ENCODE results near the gene BICD2.
A peak's percentile ranks its signal among the peaks of the same experiment; 100 is the strongest.
"Not testable (repeated sequence)": the region's sequence is repeated elsewhere in the genome, so short reads cannot be mapped to it uniquely, and the experiment has no call there.

The BICD2 gene

DNA sequence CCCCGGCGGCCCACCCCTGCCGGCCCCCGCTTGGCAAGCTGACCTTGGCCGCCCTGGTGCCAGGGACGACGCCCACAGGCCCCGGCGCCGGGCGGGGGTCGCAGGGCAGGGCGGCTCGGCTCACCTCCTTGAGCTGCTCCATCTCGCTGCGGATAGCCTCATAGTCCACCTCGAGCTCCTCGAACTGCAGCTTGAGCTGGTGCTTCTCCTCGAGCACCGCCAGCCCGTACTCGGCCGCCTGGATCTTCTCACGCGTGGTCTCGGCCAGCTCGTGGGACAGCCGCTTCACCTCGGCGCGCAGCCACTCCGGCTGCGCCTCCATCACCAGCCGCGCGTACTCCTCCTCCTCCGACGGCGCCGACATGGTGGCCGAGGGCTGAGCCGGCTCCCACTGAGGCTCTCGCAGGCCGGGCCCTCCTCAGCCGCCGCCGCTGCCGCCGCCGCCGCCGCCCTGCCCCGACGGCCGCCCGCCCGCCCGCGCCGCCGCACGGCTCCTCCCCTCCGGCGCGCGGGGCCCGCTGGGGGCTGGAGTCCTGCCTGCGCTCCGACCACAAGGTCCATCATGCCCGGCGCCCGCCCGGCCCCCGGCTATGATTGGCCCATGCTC lies at the start of gene BICD2:
TSS of gene BICD2 (minus strand) at position 453 of the 607 bp plus-strand sequence. CDS start at position 364, 89 bp downstream.
- DNase-seq, result no peak

GRCh38 chr9:92809629-92810326 lies 45.1 kb upstream of the BICD2 start:
- DNase-seq, result peak; percentile 20

DNA sequence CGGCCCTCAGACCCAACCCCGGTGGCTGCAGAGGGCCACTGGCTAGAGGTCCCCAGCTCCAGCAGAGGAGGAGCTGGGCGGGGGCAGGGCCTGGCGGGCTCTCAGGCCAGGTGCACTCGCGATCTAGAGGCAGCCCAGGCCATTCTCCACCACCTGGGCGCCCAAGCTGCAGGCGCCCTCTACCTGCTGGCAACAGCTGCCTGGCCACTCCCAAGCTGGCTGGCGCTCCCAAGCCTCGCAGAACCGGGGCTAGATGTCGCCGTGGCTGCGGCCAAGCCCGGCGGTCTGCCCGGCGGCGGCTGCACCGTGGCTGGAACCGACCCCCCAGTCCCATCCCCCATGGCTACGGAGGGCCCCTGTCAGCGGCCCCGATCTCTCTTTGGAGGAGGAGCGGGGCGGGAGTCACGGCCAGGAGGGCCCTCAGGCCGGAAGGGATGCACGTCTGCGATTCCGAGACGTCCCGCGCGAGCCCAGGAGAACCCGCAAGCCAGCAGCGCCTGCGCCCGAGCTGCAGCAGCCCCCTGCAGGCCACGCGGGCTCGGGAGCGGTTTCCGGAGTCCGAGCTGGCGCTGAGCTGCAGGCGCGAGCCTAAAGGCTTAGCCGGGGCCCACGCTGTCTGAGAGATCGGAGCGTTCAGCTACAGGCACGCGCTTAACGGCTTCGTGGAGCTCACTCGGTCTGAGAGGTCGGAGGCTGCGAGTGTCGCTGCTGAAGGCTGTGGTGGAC lies 44.3 kb upstream of the BICD2 start:
- peak; percentile 87 for DNase-seq

- DNase-seq, result peak; percentile 21
Observed at GRCh38 chr9:92807757-92808725, 43.4 kb upstream of the BICD2 start.

- DNase-seq, result no peak
Observed at GRCh38 chr9:92807031-92807756, 42.6 kb upstream of the BICD2 start.

DNA sequence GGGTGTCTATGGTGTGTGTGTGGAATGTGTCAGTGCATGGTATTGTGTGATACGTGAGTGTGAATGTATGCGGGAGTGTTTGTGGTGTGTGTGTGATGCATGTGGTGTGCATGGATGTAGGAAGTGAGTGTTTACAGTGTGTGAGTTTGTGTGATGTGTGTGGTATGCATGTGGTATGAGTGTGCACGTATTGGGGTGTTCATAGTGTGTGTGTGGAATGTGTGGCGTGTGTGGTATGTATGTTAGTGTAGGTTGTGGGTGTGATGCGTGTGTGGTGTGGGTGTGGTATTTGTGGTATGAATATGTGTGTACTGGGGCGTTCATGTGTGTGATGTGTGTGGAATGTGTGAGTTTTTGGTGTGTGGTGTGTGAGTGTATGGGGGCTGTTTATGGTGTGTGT lies 40.1 kb upstream of the BICD2 start:
- no peak for DNase-seq

DNA sequence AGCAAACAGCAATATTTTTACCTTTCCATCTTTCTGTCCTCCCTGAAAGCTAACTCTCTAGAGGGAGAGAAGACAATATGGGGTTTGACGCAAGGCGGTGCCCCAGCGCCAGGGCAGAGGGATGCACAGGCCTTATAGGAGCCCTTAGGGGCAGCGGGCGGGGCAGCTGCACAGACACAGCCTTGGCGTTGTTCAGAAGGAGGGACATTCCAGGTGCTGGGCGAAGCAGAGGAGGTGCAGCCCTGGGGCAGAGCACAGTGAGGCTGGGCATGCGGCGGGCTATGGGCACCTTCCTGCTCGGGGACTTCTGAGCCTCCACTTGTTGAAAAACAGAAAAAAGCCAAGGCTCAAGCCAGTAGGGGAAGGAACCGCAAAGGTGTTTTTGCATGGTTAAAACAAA lies 33.7 kb upstream of the BICD2 start:
- no peak for DNase-seq

GRCh38 chr9:92796337-92796804 lies 31.7 kb upstream of the BICD2 start:
- DNase-seq, result not testable (repeated sequence)

DNA sequence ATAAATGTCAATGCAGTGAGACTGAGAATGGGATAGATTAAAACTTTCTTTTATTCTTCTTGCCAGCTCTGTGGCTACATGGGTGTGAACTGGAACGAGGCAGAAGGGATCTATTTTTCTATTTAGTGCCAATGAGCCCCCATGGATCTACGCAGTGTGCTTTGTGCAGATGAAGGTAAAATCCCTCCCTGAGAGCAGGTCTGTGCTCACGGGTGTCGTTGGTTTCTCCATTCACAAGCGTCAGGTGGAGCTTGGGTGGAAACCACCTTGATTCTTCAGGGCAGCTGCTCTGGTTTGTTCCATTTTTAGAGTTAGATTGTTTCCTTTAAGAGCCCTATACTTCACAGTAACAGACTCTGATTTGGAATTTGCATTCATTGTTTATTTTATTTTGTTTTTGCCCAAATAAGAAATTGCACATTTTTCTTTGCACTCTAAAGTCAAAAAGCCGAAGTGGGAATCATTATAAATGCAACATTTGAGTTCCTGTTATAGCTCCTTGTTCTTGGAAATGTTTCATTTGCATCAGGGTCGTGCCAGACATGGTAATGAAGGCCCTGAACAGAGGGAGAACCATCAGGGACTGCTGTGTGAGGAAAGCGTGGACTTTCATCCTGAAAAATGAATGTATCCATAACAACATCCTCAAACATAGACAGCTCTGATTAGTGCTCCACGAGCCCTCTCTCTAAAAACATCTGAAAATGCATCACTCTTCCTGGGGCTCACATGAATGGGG lies 31.1 kb upstream of the BICD2 start:
- DNase-seq, result no peak

- DNase-seq, result no peak
Observed at GRCh38 chr9:92795000-92795399, 30.4 kb upstream of the BICD2 start.

- DNase-seq, result no peak
Observed at GRCh38 chr9:92794426-92794825, 29.8 kb upstream of the BICD2 start.

DNA sequence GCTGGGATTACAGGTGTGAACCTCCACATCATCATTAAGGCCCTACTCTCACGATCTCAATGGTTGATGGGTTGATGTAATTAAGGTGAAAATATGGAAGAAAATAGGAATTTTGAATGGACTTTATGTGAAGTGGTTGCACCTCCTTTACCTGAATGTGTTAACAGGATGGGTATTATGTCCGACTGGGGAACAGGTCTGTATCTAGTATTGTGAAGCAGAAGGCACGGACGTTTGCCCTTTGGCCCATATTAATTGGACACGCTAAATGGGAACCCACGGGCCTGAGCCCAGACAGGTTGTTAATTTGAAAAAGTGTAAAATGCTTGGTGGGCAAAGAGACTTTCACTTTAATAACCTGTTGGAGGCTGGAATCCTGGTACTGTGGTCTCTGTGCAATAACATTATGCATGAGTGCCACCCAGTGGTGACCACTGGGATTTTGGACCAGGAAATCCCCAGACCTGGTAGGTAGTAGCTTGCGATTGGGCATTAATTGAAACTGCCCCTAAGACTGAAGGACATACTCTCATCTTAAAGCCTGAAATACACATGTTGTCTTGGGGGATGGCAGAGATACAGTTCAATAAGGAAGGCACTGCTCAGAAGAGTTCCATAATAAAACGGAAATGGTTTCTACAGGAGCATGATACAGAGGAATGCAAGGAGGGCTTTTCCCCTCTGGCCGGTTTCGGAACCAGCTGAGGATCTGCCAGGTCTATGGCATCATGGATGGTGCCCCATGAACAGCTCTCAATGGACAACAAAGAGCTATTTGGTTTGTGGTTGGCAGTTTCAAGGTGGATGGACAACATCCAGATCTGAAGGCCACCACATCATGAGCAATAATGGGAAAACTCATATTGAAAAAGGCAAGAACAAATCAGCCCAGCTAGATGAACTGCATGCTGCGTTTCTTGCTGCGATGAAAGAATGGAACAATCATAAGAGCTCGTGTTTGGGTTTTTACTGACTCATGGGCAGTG lies 26.2 kb upstream of the BICD2 start:
- DNase-seq, result peak; percentile 85

DNA sequence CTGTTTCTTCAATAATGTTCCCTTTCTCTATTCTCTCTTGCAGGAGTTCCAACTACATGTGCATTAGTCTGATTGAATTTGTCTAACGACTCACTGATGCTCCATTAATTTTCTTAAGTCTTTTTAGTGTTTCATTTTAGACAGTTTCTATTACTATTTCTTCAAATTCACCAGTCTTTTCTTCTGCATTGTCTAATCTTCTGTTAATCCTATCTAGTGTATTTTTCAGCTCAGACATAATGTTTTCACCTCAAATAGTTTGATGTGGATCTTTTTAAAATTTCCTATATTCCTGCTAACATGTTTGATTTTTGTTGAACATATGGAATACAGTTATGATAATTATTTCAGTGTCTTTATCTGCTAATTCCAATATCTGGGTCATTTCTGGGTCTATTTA lies 21.7 kb upstream of the BICD2 start:
- DNase-seq, result no peak

- DNase-seq, result no peak
Observed at GRCh38 chr9:92781899-92782298, 17.3 kb upstream of the BICD2 start.

- no peak for DNase-seq
Observed at GRCh38 chr9:92780206-92780605, 15.6 kb upstream of the BICD2 start.

- no peak for DNase-seq
Observed at GRCh38 chr9:92775466-92775865, 10.8 kb upstream of the BICD2 start.

DNA sequence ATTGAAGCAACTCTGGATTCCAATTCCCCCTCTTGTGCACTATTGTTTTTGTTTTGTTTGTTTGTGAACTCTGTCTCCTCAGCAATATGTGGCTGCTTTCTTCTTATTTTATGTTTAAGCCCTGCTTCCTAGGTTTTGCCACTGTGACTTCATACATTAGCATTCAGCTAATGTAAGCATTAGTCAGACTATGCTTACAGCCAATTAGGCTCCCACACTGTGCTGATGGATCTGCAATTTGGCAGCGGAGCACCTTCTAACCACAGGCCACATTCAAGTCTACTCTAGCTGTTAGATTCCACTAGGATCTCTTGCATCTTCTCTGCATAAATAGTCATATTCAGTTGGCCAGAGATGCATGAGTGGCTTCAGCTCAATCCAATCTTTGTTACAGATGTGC lies 9.6 kb upstream of the BICD2 start:
- no peak for DNase-seq

GRCh38 chr9:92773810-92774209 lies 9.2 kb upstream of the BICD2 start:
- DNase-seq, result no peak

- DNase-seq, result no peak
Observed at GRCh38 chr9:92771309-92771708, 6.7 kb upstream of the BICD2 start.
